Peyer's patch (tissue), 4 donors: ENCODE data around the gene B3GNT5.

Experiments used
- POLR2A ChIP-seq, 2 donors: fragments of 450-650 bp; IDR thresholded peaks; one replicate each; pipeline ENCODE4 v1.5.1; 2017; ENCODE audit warnings: antibody characterized with exemption in 2 of 2, mild to moderate bottlenecking in 2 of 2, moderate library complexity in 2 of 2
- TF ChIP-seq, protein P1 (sequence below), 6 experiments: fragments of 450-650 bp in 4 of 6; fragments of 200-600 bp in 2 of 6; sonication (generic) in 1 of 6; IDR thresholded peaks; one replicate each; pipeline ENCODE4 v1.5.1; 2017 to 2019; ENCODE audit warnings: antibody characterized with exemption in 6 of 6, mild to moderate bottlenecking in 3 of 6, moderate library complexity in 1 of 6

DNA sequence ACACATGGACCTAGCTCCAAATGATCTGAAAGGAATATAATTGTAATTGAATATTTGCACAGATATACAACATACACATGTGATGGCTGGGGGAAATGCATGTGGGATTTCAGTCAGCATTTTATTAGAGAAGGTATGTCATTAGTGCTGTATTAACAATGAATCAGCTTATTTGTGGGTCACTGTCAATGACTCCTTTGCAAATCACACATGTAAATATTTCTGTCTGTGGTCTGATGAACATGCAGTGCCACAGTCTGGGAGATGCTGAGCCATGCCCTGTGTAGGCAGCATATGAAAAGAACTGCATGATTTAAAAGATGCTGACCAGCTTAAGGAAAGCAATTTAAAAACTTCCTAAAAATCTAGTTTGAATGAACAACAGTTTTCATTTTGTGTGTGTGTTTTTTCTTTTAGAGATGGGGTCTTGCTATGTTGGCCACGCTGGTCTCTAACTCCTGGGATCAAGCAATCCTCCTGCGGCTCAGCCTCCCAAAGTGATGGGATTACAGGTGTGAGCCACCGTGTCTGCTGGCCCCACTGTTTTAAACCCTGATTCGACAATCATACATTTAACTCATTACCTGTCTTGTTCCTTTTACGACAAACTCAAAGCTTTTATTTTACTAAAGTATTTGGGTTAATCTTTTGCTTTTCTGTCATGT, 803 bp upstream of the B3GNT5 start:
- TF ChIP-seq, protein P1, sequence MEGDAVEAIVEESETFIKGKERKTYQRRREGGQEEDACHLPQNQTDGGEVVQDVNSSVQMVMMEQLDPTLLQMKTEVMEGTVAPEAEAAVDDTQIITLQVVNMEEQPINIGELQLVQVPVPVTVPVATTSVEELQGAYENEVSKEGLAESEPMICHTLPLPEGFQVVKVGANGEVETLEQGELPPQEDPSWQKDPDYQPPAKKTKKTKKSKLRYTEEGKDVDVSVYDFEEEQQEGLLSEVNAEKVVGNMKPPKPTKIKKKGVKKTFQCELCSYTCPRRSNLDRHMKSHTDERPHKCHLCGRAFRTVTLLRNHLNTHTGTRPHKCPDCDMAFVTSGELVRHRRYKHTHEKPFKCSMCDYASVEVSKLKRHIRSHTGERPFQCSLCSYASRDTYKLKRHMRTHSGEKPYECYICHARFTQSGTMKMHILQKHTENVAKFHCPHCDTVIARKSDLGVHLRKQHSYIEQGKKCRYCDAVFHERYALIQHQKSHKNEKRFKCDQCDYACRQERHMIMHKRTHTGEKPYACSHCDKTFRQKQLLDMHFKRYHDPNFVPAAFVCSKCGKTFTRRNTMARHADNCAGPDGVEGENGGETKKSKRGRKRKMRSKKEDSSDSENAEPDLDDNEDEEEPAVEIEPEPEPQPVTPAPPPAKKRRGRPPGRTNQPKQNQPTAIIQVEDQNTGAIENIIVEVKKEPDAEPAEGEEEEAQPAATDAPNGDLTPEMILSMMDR (IDR thresholded peaks at IDR 0.05): no peak
- TF ChIP-seq POLR2A (IDR thresholded peaks at IDR 0.05): no peak
